Testis (tissue), 3 donors: ENCODE measurements around the gene GTSE1. TPM values are rescaled to one million over a fixed set of nuclear protein-coding genes. Genes with fewer than 3 reads are reported as not detected.

Experiments
- DNase-seq: peaks from one replicate; pipeline ENCODE4 v3.0.0-alpha.2; 2019
- H3K27ac ChIP-seq, 2 donors: fragments of 200-600 bp; sonication (generic); one replicate each; pipeline ENCODE4 v1.5.1; 2019
- H3K27me3 ChIP-seq: fragments of 200-600 bp; sonication (generic); one replicate; pipeline ENCODE4 v1.5.1; 2019
- H3K36me3 ChIP-seq: fragments of 200-600 bp; sonication (generic); one replicate; pipeline ENCODE4 v1.5.1; 2017; ENCODE audit warnings: low read depth; ENCODE audit errors: missing control alignments
- H3K4me1 ChIP-seq: fragments of 200-600 bp; sonication (generic); one replicate; pipeline ENCODE4 v1.5.1; 2019
- H3K4me3 ChIP-seq, 2 donors: fragments of 200-600 bp; sonication (generic); one replicate each; pipeline ENCODE4 v1.5.1; 2017 to 2019
- H3K9me3 ChIP-seq: fragments of 200-600 bp; sonication (generic); one replicate; pipeline ENCODE4 v1.5.1; 2017
- CTCF ChIP-seq, 3 experiments: fragments of 450-650 bp in 2 of 3; fragments of 200-600 bp in 1 of 3; sonication (generic) in 1 of 3; IDR thresholded peaks; one replicate each; pipeline ENCODE4 v1.5.1; 2016 to 2019; ENCODE audit warnings: antibody characterized with exemption in 3 of 3, mild to moderate bottlenecking in 2 of 3, moderate library complexity in 1 of 3
- POLR2A ChIP-seq: fragments of 450-650 bp; IDR thresholded peaks from one replicate; pipeline ENCODE4 v1.6.1; 2017; ENCODE audit warnings: antibody characterized with exemption, mild to moderate bottlenecking, moderate library complexity
- WGBS, 2 donors: methylation state at CpG; one replicate each; pipeline ENCODE4 v1.1.5; 2018; 5-methylcytosine and 5-hydroxymethylcytosine counted together
- intact Hi-C: fragments of 100-400 bp; cut with DNase I; formaldehyde crosslinking; loops from one replicate; pipeline ENCODE4 v1.15.1; 2023; ENCODE audit warnings: low total_unique reads
- polyA plus RNA-seq: library from polyadenylated mRNA; stranded (reverse); fragments of 350-450 nt; fragmentation: Illumina TruSeq; extraction: RNeasy Lipid Tissue Mini Kit (QIAGEN cat#74804); gene quantifications from one replicate; pipeline ENCODE4 v1.2.3, GENCODE V29; 2014; ENCODE audit warnings: low read depth, low replicate concordance; ENCODE audit not compliant: insufficient read depth
- total RNA-seq, 2 donors: library from RNA; depleted of rRNA; stranded (reverse); fragments of >200 nt; gene quantifications; one replicate each; pipeline ENCODE4 v1.2.3, GENCODE V29; 2016

Gene GTSE1
- total and polyA plus RNA-seq, 3 donors from 2014 or later: 9.0 to 22.9 (median 10.0) TPM

GRCh38 chr22:46274381-46274780 is 22.3 kb upstream of the GTSE1 start:
- no peak for TF ChIP-seq POLR2A
- TF ChIP-seq CTCF (IDR thresholded peaks at IDR 0.05): no peak
- Histone ChIP-seq H3K4me3 (no peak overlapping the region), H3K36me3 (no peaks in the 10 kb centered on the region), H3K9me3 (no peaks in the 10 kb centered on the region), H3K27me3 (no peaks in the 10 kb centered on the region), H3K27ac (no peak overlapping the region), H3K4me1 (no peaks in the 10 kb centered on the region)
- 94 to 98% methylated on average over 8 of the region's 8 CpGs for WGBS, 2 donors
- intact Hi-C loops: no loop called here
- no peak for DNase-seq

GRCh38 chr22:46275455-46276122 is 21.1 kb upstream of the GTSE1 start:
- no peaks in the 10 kb centered on the region for H3K27me3 ChIP-seq
- H3K36me3 ChIP-seq: no peaks in the 10 kb centered on the region
- no peak overlapping the region for H3K4me3 ChIP-seq
- no peak for TF ChIP-seq CTCF (IDR thresholded peaks at IDR 0.05)
- no peak for TF ChIP-seq POLR2A
- intact Hi-C loops: no loop called here
- H3K9me3 ChIP-seq: no peaks in the 10 kb centered on the region
- no peaks in the 10 kb centered on the region for H3K4me1 ChIP-seq
- H3K27ac ChIP-seq: no peak overlapping the region
- 80 to 83% methylated on average over 3 of the region's 3 CpGs for WGBS, 2 donors
- no peak for DNase-seq

GRCh38 chr22:46276563-46276962 is 20.1 kb upstream of the GTSE1 start:
- Histone ChIP-seq H3K4me3 (no peak overlapping the region), H3K27me3 (no peaks in the 10 kb centered on the region), H3K27ac (no peak overlapping the region), H3K4me1 (no peaks in the 10 kb centered on the region), H3K9me3 (no peaks in the 10 kb centered on the region), H3K36me3 (no peaks in the 10 kb centered on the region)
- 96 to 98% methylated on average over 7 of the region's 7 CpGs for WGBS, 2 donors
- DNase-seq: no peak
- TF ChIP-seq POLR2A: no peak
- no peak for TF ChIP-seq CTCF (IDR thresholded peaks at IDR 0.05)
- intact Hi-C loops: no loop called here

GRCh38 chr22:46278656-46279645 is 17.7 kb upstream of the GTSE1 start:
- TF ChIP-seq POLR2A (no peak), CTCF (IDR thresholded peaks at IDR 0.05) (no peak)
- intact Hi-C loops: no loop called here
- H3K9me3 ChIP-seq: no peaks in the 10 kb centered on the region
- no peaks in the 10 kb centered on the region for H3K36me3 ChIP-seq
- no peaks in the 10 kb centered on the region for H3K4me1 ChIP-seq
- no peak overlapping the region for H3K4me3 ChIP-seq
- no peak for DNase-seq
- no peak overlapping the region for H3K27ac ChIP-seq
- H3K27me3 ChIP-seq: no peaks in the 10 kb centered on the region
- WGBS, 2 donors: 89 to 97% methylated on average over 12 to 22 of the region's 22 CpGs
